Activated B cell treated with CpG ODN at 0.5 μM for 24 hours (primary cell): ENCODE measurements around the gene ABHD12. TPM values are rescaled to one million over a fixed set of nuclear protein-coding genes. Genes with fewer than 3 reads are reported as not detected.

Experiments used
- ATAC-seq: fragments of 200-7000 bp; cut with Tn5 transposase; one replicate; pipeline ENCODE4 v1.10.0; 2021; ENCODE audit warnings: low read depth, mild to moderate bottlenecking, moderate library complexity
- CTCF ChIA-PET: fragments of 350-600 bp; sonication (Branson Sonifier 250); formaldehyde crosslinking; loops from one replicate; lab custom pipeline; 2021; ENCODE audit warnings: antibody characterized with exemption; lab: Charles Lee
- POLR2A ChIA-PET: fragments of 350-600 bp; sonication (Branson Sonifier 250); formaldehyde crosslinking; loops from one replicate; lab custom pipeline; 2021; ENCODE audit warnings: antibody characterized with exemption; lab: Charles Lee
- DNase-seq: peaks from one replicate; pipeline ENCODE4 v3.0.0; 2022
- H3K27ac Mint-ChIP-seq: one replicate; pipeline ENCODE4 v1.8.0; 2020; ENCODE audit warnings: mixed read lengths
- H3K27me3 Mint-ChIP-seq: one replicate; pipeline ENCODE4 v1.8.0; 2021; ENCODE audit warnings: mixed read lengths
- H3K36me3 Mint-ChIP-seq: one replicate; pipeline ENCODE4 v1.8.0; 2021; ENCODE audit warnings: low read depth, mixed read lengths
- H3K4me1 Mint-ChIP-seq: one replicate; pipeline ENCODE4 v1.8.0; 2021; ENCODE audit warnings: mixed read lengths
- H3K4me3 Mint-ChIP-seq: one replicate; pipeline ENCODE4 v1.8.0; 2020; ENCODE audit warnings: mild to moderate bottlenecking, mixed read lengths
- H3K9me3 Mint-ChIP-seq: one replicate; pipeline ENCODE4 v1.8.0; 2020; ENCODE audit warnings: mixed read lengths
- intact Hi-C: fragments of 100-400 bp; cut with micrococcal nuclease; formaldehyde crosslinking; loops from one replicate; pipeline ENCODE4 v1.15.1; 2024
- total RNA-seq: library from RNA; stranded (reverse); gene quantifications from 2 replicates; pipeline ENCODE4 v1.2.3, GENCODE V29; 2022
- TF ChIP-seq, protein P1 (sequence below): fragments of 200-600 bp; IDR thresholded peaks from one replicate; pipeline ENCODE4 v1.8.0; 2022; ENCODE audit warnings: antibody characterized with exemption, mild to moderate bottlenecking

The ABHD12 gene
- total RNA-seq, 1 donor from 2014 or later = 16.3 TPM

DNA sequence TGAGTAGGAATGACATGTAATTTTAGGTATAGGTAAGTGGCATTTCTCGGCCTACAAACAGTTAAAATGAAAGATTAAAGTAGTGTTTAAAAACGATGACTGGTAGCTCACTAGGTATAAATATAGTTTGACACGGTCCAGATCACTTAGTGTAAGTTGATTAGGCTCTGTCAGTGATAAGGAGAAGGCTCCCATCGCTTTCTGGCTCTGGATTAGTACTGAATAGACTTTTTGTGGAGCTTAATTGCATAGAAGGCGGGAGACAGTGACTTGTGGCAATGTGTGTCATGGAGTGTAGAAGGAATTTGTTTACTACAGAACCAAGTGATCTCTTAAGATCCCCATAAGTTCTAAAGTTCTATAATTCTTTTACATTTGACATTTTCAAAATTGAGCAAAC is 136.1 kb downstream of the ABHD12 start:
- no peaks in the 10 kb centered on the region for H3K27me3 Mint-ChIP-seq
- ChIA-PET CTCF (no interaction called here), POLR2A (no interaction called here)
- H3K4me1 Mint-ChIP-seq = peaks cover 2% of the 10 kb centered on the region
- intact Hi-C loops = no loop called here
- TF ChIP-seq, protein P1, sequence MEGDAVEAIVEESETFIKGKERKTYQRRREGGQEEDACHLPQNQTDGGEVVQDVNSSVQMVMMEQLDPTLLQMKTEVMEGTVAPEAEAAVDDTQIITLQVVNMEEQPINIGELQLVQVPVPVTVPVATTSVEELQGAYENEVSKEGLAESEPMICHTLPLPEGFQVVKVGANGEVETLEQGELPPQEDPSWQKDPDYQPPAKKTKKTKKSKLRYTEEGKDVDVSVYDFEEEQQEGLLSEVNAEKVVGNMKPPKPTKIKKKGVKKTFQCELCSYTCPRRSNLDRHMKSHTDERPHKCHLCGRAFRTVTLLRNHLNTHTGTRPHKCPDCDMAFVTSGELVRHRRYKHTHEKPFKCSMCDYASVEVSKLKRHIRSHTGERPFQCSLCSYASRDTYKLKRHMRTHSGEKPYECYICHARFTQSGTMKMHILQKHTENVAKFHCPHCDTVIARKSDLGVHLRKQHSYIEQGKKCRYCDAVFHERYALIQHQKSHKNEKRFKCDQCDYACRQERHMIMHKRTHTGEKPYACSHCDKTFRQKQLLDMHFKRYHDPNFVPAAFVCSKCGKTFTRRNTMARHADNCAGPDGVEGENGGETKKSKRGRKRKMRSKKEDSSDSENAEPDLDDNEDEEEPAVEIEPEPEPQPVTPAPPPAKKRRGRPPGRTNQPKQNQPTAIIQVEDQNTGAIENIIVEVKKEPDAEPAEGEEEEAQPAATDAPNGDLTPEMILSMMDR = no peak
- H3K27ac Mint-ChIP-seq = no peak overlapping the region
- no peaks in the 10 kb centered on the region for H3K9me3 Mint-ChIP-seq
- peaks cover 12% of the 10 kb centered on the region for H3K36me3 Mint-ChIP-seq
- ATAC-seq = no peak
- no peak overlapping the region for H3K4me3 Mint-ChIP-seq
- DNase-seq = no peak

DNA sequence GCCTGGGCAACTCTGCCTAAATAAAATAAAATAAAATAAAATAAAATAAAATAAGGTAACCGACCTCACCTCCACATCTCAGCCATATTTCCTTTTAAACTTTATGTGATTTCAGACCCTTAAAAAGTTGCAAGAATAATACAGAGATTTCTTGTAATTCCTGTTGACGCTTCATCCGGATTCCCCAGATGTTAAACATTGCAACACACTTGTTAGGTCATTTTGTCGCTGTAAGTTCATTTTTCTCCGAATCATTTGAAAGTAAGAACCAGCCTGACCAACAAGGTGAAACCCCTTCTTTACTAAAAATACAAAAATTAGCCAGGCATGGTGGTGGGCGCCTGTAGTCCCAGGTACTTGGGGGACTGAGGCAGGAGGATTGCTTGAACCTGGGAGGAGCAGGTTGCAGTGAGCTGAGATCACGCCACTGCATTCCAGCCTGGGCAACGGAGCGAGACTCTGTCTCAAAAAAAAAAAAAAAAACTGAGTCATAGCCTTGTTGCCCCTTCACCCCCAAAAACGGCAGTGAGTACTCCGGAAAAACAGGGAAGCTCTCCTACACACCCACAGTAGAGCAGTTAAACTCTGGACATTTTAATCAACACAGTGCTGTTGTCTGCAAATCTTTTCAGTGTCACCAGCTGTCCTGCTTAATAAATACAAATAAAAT is 136.9 kb downstream of the ABHD12 start:
- Mint-ChIP-seq H3K36me3 (peaks cover 4% of the 10 kb centered on the region), H3K4me3 (no peak overlapping the region), H3K4me1 (peaks cover 10% of the 10 kb centered on the region), H3K27ac (no peak overlapping the region), H3K9me3 (no peaks in the 10 kb centered on the region), H3K27me3 (no peaks in the 10 kb centered on the region)
- TF ChIP-seq, protein P1 = no peak
- ATAC-seq (no peak), DNase-seq (no peak)
- CTCF ChIA-PET = no interaction called here
- intact Hi-C loops = no loop called here
- POLR2A ChIA-PET = no interaction called here

DNA sequence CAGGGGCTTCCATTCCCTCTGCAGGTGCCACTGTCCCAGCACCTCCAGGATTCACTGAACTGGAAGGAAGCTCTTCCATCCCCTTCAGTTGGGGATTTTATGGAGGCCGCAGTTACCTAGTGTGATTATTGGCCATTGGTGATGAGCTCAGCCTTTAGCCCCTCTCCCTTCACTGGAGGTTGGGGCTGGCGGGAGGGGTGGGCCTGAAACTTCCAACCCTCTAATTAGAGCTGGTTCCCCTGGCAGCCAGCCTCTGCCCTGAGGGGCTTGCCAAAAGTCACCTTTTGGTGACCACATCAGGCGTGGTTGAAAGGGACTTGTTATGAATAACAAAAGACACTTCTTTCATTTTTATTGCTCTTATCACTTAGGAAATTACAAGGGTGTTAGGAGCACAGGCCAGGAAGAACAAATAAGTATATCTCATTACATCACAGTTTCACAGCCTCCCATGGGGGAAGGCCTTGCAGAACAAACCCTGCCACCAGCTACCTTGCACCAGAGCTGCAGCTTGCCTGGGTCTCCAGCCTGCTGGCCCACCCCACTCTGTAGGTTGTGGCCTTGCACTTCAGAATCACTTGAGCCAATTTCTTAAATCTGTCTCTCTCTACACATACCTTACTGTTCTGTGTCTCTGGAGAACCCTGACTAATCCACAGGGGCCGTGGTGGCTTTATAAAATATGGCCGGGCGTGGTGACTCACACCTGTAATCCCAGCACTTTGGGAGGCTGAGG is 137.8 kb downstream of the ABHD12 start:
- peaks cover 12% of the 10 kb centered on the region for H3K4me1 Mint-ChIP-seq
- peaks cover 5% of the 10 kb centered on the region for H3K36me3 Mint-ChIP-seq
- H3K27me3 Mint-ChIP-seq = no peaks in the 10 kb centered on the region
- intact Hi-C loops = no loop called here
- DNase-seq (no peak), ATAC-seq (no peak)
- no peak overlapping the region for H3K4me3 Mint-ChIP-seq
- POLR2A ChIA-PET = no interaction called here
- H3K27ac Mint-ChIP-seq = no peak overlapping the region
- H3K9me3 Mint-ChIP-seq = no peaks in the 10 kb centered on the region
- CTCF ChIA-PET = no interaction called here
- TF ChIP-seq, protein P1 = no peak

DNA sequence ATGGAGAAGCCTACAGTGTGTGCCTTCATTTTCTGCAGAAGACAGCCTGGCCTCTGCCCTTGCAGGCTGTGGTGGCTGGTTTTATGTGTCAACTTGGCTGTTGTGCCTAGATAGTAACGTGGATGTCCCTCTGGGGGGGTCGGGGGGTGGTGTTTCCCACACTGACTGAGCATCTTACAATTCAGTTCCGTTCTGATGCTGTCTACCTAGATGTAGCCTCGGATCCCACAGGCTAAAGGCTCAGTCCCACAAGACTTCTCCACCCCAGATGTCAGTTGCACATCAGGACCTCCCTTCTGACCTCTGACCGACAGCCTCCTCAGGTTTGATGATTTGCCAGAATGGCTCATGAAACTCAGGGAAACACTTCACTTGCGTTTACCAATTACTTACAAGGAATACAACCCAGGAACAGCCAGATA is 138.4 kb downstream of the ABHD12 start:
- ChIA-PET CTCF (interaction anchor here (0.9 kb wide), 1 partner anchor 18 kb away, joined by 3 read pairs; no protein-coding TSS in a partner anchor), POLR2A (no interaction called here)
- no peak overlapping the region for H3K4me3 Mint-ChIP-seq
- no peaks in the 10 kb centered on the region for H3K27me3 Mint-ChIP-seq
- H3K9me3 Mint-ChIP-seq = no peaks in the 10 kb centered on the region
- TF ChIP-seq, protein P1 = no peak
- DNase-seq (no peak), ATAC-seq (no peak)
- intact Hi-C loops = no loop called here
- H3K4me1 Mint-ChIP-seq = peaks cover 13% of the 10 kb centered on the region
- H3K36me3 Mint-ChIP-seq = peaks cover 5% of the 10 kb centered on the region
- no peak overlapping the region for H3K27ac Mint-ChIP-seq

DNA sequence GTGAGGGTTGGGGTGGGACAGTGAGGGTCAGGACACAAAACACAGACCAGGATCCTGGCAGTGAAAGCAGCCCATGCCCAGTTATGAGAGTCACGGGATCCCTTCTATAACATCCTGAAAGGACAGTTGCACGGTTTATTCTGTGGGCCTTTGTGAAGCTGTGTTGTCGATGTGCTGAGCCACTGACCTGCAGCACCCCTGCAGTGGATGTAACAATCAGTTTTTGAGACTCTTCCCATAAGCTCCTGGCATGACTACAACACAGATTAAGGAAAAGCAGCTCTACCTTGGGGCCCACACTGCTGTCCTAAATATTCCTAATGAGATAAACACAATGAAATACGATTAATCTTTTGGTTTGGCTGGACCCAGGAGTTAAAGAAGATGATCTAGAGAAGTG is 139.1 kb downstream of the ABHD12 start:
- Mint-ChIP-seq H3K4me1 (peaks cover 20% of the 10 kb centered on the region), H3K9me3 (no peaks in the 10 kb centered on the region), H3K27me3 (peaks cover 2% of the 10 kb centered on the region), H3K4me3 (no peak overlapping the region), H3K27ac (no peak overlapping the region), H3K36me3 (peaks cover 5% of the 10 kb centered on the region)
- intact Hi-C loops = no loop called here
- ATAC-seq = no peak
- DNase-seq = no peak
- TF ChIP-seq, protein P1 = no peak
- POLR2A ChIA-PET = no interaction called here
- CTCF ChIA-PET = interaction anchor here (0.9 kb wide), 1 partner anchor 18 kb away, joined by 3 read pairs; no protein-coding TSS in a partner anchor
